HepG2 (cell line): ENCODE data around the gene IQGAP3. TPM values are rescaled to one million over a fixed set of nuclear protein-coding genes. Genes with fewer than 3 reads are reported as not detected.

Source experiments
- ATAC-seq: fragments of 200-7000 bp; cut with Tn5 transposase; 3 replicates; pipeline ENCODE4 v1.9.1; 2020; ENCODE audit warnings: mild to moderate bottlenecking, moderate library complexity
- BruUV-seq: library from RNA; stranded (reverse); fragments of 400-500 nt; replicated peaks from 2 replicates; lab custom pipeline; 2021; lab: Mats Ljungman, UMichigan
- CTCF ChIA-PET: fragments of 300-600 bp; formaldehyde crosslinking; extraction: SDS; loops from one replicate; lab custom pipeline; 2021; ENCODE audit warnings: low total read pairs, inconsistent platforms, low intra/inter-chr PET ratio; lab: Yijun Ruan, JAX
- POLR2A ChIA-PET: fragments of 350-600 bp; sonication (Branson Sonifier 250); formaldehyde crosslinking; loops from one replicate; lab custom pipeline; 2020; ENCODE audit warnings: antibody characterized with exemption, inconsistent platforms; lab: Yijun Ruan, JAX
- DNase-seq: peaks from one replicate; pipeline ENCODE4 v3.0.0-alpha.2; 2015; ENCODE audit warnings: low spot score
- FAIRE-seq: peaks from 3 replicates; lab custom pipeline; 2011; peaks lifted over from hg19 to GRCh38; lab: Jason Lieb, UNC
- H2AFZ ChIP-seq: one replicate; pipeline ENCODE4 v1.6.1; 2011; ENCODE audit warnings: low read length, inconsistent platforms
- H3K27ac ChIP-seq: fragments of 300-600 bp; 3 replicates; pipeline ENCODE4 v1.8.0; 2011; ENCODE audit warnings: mixed run types, mild to moderate bottlenecking, mixed read lengths, low read length, inconsistent platforms; ENCODE audit not compliant: insufficient read depth; ENCODE audit errors: extremely low read length
- H3K27me3 ChIP-seq, 2 experiments: fragments of 200-600 bp in 1 of 2; 2 replicates in 1 of 2; 3 replicates in 1 of 2; pipeline versions ENCODE4 v1.6.0 to v1.8.0; 2011; ENCODE audit warnings: low read length in 2 of 2, mild to moderate bottlenecking in 2 of 2, moderate library complexity in 2 of 2, inconsistent platforms in 1 of 2; ENCODE audit not compliant: insufficient read depth in 2 of 2, control insufficient read depth in 1 of 2
- H3K36me3 ChIP-seq, 2 experiments: fragments of 200-600 bp in 1 of 2; replicated peaks in 1 of 2; 2 replicates in 1 of 2; 3 replicates in 1 of 2; pipeline versions ENCODE4 v1.5.1 to v1.8.0; 2011; ENCODE audit warnings: low read length in 2 of 2, inconsistent platforms in 1 of 2; ENCODE audit not compliant: insufficient read depth in 2 of 2, control insufficient read depth in 1 of 2
- H3K4me1 ChIP-seq: 2 replicates; pipeline ENCODE4 v1.5.1; 2012; ENCODE audit warnings: low read length, inconsistent platforms; ENCODE audit not compliant: insufficient read depth
- H3K4me2 ChIP-seq: 2 replicates; pipeline ENCODE4 v1.6.0; 2011; ENCODE audit warnings: low read depth, low read length, inconsistent platforms
- H3K4me3 ChIP-seq, 3 experiments: fragments of 200-600 bp in 1 of 3; sonication (generic), shearing (Covaris generic) in 1 of 3; replicated peaks in 1 of 3; 2 replicates each; pipeline ENCODE4 v1.5.1; 2011 to 2016; ENCODE audit warnings: low read length in 3 of 3, inconsistent platforms in 2 of 3, low read depth in 2 of 3, mild to moderate bottlenecking in 2 of 3, control low read depth in 1 of 3, mixed read lengths in 1 of 3; ENCODE audit not compliant: insufficient read depth in 1 of 3
- H3K79me2 ChIP-seq: one replicate; pipeline ENCODE4 v1.6.1; 2011; ENCODE audit warnings: low read length, inconsistent platforms; ENCODE audit not compliant: insufficient read depth
- H3K9ac ChIP-seq: 2 replicates; pipeline ENCODE4 v1.6.0; 2011; ENCODE audit warnings: mild to moderate bottlenecking, low read depth, low read length, inconsistent platforms; ENCODE audit not compliant: insufficient read depth
- H3K9me3 ChIP-seq: 2 replicates; pipeline ENCODE4 v1.5.1; 2012; ENCODE audit warnings: mild to moderate bottlenecking, low read length
- H4K20me1 ChIP-seq: 2 replicates; pipeline ENCODE4 v1.6.0; 2011; ENCODE audit warnings: inconsistent platforms, mild to moderate bottlenecking, low read length, moderate library complexity; ENCODE audit not compliant: insufficient read depth
- AKAP8 ChIP-seq: sonication (generic); formaldehyde crosslinking; IDR thresholded peaks from 2 replicates; pipeline ENCODE4 v1.5.1; 2020; ENCODE audit warnings: mild to moderate bottlenecking, missing genetic modification reagents
- CREM ChIP-seq, 2 experiments: sonication (generic) in 1 of 2; formaldehyde crosslinking in 1 of 2; IDR thresholded peaks; 2 replicates each; pipeline versions ENCODE4 v1.4.0 to v1.6.1; 2016 to 2020; ENCODE audit warnings: antibody characterized with exemption in 1 of 2, mild to moderate bottlenecking in 1 of 2, missing genetic modification reagents in 1 of 2
- EP300 ChIP-seq, 3 experiments: sonication (generic) in 1 of 3; formaldehyde crosslinking in 1 of 3; IDR thresholded peaks; 2 replicates each; pipeline versions ENCODE4 v1.5.1 to v1.6.1; 2011 to 2020; ENCODE audit warnings: low read depth in 2 of 3, low read length in 2 of 3, borderline replicate concordance in 1 of 3, improper control_type of control experiment in 1 of 3, mild to moderate bottlenecking in 1 of 3, missing genetic modification reagents in 1 of 3, moderate library complexity in 1 of 3
- JUND ChIP-seq: sonication (generic); formaldehyde crosslinking; IDR thresholded peaks from 2 replicates; pipeline ENCODE4 v1.8.0; 2022; ENCODE audit warnings: mild to moderate bottlenecking, missing genetic modification reagents
- KLF6 ChIP-seq: IDR thresholded peaks from 2 replicates; pipeline ENCODE4 v1.8.0; 2016; ENCODE audit warnings: missing biosample characterization, missing genetic modification reagents
- RARG ChIP-seq: sonication (generic); formaldehyde crosslinking; IDR thresholded peaks from 2 replicates; pipeline ENCODE4 v1.4.0; 2020; ENCODE audit warnings: low read depth, mild to moderate bottlenecking, missing genetic modification reagents
- REPIN1 ChIP-seq: sonication (generic); formaldehyde crosslinking; IDR thresholded peaks from 2 replicates; pipeline ENCODE4 v1.8.0; 2022; ENCODE audit warnings: missing genetic modification reagents, low read depth, mild to moderate bottlenecking, borderline replicate concordance
- SCMH1 ChIP-seq: sonication (generic); formaldehyde crosslinking; IDR thresholded peaks from 2 replicates; pipeline ENCODE4 v1.9.0; 2021; ENCODE audit warnings: missing genetic modification reagents, mild to moderate bottlenecking, borderline replicate concordance
- STAG1 ChIP-seq: sonication (generic); formaldehyde crosslinking; IDR thresholded peaks from 2 replicates; pipeline ENCODE4 v1.4.0; 2020; ENCODE audit warnings: missing genetic modification reagents
- ZBTB34 ChIP-seq: sonication (generic); formaldehyde crosslinking; IDR thresholded peaks from 2 replicates; pipeline ENCODE4 v1.8.0; 2022; ENCODE audit warnings: mild to moderate bottlenecking, missing genetic modification reagents
- ZMYM3 ChIP-seq: sonication (generic); formaldehyde crosslinking; IDR thresholded peaks from 2 replicates; pipeline ENCODE4 v1.5.1; 2020; ENCODE audit warnings: mild to moderate bottlenecking, missing genetic modification reagents
- ZNF362 ChIP-seq: sonication (generic); formaldehyde crosslinking; IDR thresholded peaks from 2 replicates; pipeline ENCODE4 v1.4.0; 2020; ENCODE audit warnings: missing genetic modification reagents, mild to moderate bottlenecking, borderline replicate concordance
- ZNF446 ChIP-seq: sonication (generic); formaldehyde crosslinking; IDR thresholded peaks from 2 replicates; pipeline ENCODE4 v1.5.0; 2020; ENCODE audit warnings: mild to moderate bottlenecking, missing genetic modification reagents
- ZNF468 ChIP-seq: sonication (generic); formaldehyde crosslinking; IDR thresholded peaks from 2 replicates; pipeline ENCODE4 v1.8.0; 2022; ENCODE audit warnings: mild to moderate bottlenecking, moderate library complexity, missing genetic modification reagents
- ZNF562 ChIP-seq: sonication (generic); formaldehyde crosslinking; IDR thresholded peaks from 2 replicates; pipeline ENCODE4 v1.8.0; 2022; ENCODE audit warnings: missing genetic modification reagents, borderline replicate concordance
- ZNF672 ChIP-seq: sonication (generic); formaldehyde crosslinking; IDR thresholded peaks from 2 replicates; pipeline ENCODE4 v1.8.1; 2022; ENCODE audit warnings: missing genetic modification reagents
- ZNF761 ChIP-seq: sonication (generic); formaldehyde crosslinking; conservative IDR thresholded peaks from 2 replicates; pipeline ENCODE4 v1.4.0; 2020; ENCODE audit warnings: mild to moderate bottlenecking, missing genetic modification reagents
- WGBS: methylation state at CpG from one replicate; pipeline ENCODE4 v1.1.6; 2017; ENCODE audit warnings: low lambda C conversion rate; 5-methylcytosine and 5-hydroxymethylcytosine counted together
- in situ Hi-C: cut with HindIII; loops from 2 replicates; pipeline ENCODE4 v1.10.0; 2017; ENCODE audit warnings: low pct_unique_long_range_greater_than_20kb; ENCODE audit not compliant: extremely low pct_ligation_motif_present
- intact Hi-C: fragments of 100-400 bp; cut with micrococcal nuclease; formaldehyde crosslinking; loops from one replicate; pipeline ENCODE4 v1.10.0; 2022; ENCODE audit not compliant: unreplicated experiment
- polyA plus RNA-seq, 8 experiments: library from polyadenylated mRNA; depleted of rRNA in 3 of 8; stranded (reverse) in 7 of 8; unstranded in 1 of 8; fragments of >200 nt; fragmentation: Illumina TruSeq in 4 of 8; extraction: Trizol in 4 of 8; gene quantifications; 2 replicates each; pipeline versions ENCODE4 v1.2.1 to v1.2.3, GENCODE V29; 2011 to 2016; ENCODE audit warnings: low read depth in 4 of 8, missing spikeins in 1 of 8, mixed read lengths in 1 of 8; ENCODE audit not compliant: insufficient read depth in 1 of 8
- total RNA-seq, 5 experiments: library from RNA; depleted of rRNA; stranded (reverse); fragments of >200 nt; fragmentation: Illumina TruSeq; extraction: Trizol; gene quantifications; 2 replicates each; pipeline ENCODE4 v1.2.3, GENCODE V29; 2016; ENCODE audit warnings: low read depth in 1 of 5
- TF ChIP-seq, protein P1 (sequence below): sonication (generic); formaldehyde crosslinking; IDR thresholded peaks from 2 replicates; pipeline ENCODE4 v1.5.0; 2020; ENCODE audit warnings: missing genetic modification reagents, mild to moderate bottlenecking, borderline replicate concordance

IQGAP3 gene
- total and polyA plus RNA-seq, 2 of the 13 experiments (the other 11 are each of a cell fraction or from before 2014, with no cell fraction given), result 13.5 to 14.1 TPM

- no TSS peak for BruUV-seq
- Histone ChIP-seq H3K9ac (peak overlapping the region; percentile 52), H3K36me3 (no peaks in the 10 kb centered on the region), H4K20me1 (peaks cover 8% of the 10 kb centered on the region; the same call in 1 of the 2 replicates), H3K4me1 (peaks cover 53% of the 10 kb centered on the region), H2AFZ (no peak overlapping the region), H3K27ac (no peak overlapping the region), H3K9me3 (no peaks in the 10 kb centered on the region), H3K4me3 (peak overlapping the region in 2 of 3 experiments; percentile 28 to 29; a peak in 2 of 6 replicates), H3K27me3 (peaks cover 2 to 30% of the 10 kb centered on the region in 2 experiments; a peak in 4 of 5 replicates), H3K4me2 (peak overlapping the region; percentile 93), H3K79me2 (peaks cover 12% of the 10 kb centered on the region)
- FAIRE-seq (no peak), DNase-seq (no peak), ATAC-seq (no peak)
- ChIA-PET POLR2A (interaction anchor here (1.0 to 2.2 kb wide), 6 partner anchors 14 to 132 kb away, joined by 3 to 37 read pairs (median 6); no protein-coding TSS in a partner anchor), CTCF (no interaction called here)
- intact Hi-C loops (loop anchor here (2.0 to 5.0 kb wide), 2 partner anchors 33 to 78 kb away; no protein-coding TSS in a partner anchor), in situ Hi-C loops (loop anchor here (5.0 kb wide), 1 partner anchor 47 kb away; no protein-coding TSS in a partner anchor)
- 19% methylated on average over 5 of the region's 5 CpGs for WGBS
- no peak for TF ChIP-seq ZNF761
- no peak for TF ChIP-seq KLF6
- no peak for TF ChIP-seq STAG1 (CRISPR knock-in tag)
- TF ChIP-seq RARG (CRISPR knock-in tag), result no peak
- TF ChIP-seq JUND (CRISPR knock-in tag), result no peak
- no peak for TF ChIP-seq ZBTB34
- no peak for TF ChIP-seq REPIN1 (CRISPR knock-in tag)
- TF ChIP-seq CREM (IDR thresholded peaks at IDR 0.05), result no peak
- TF ChIP-seq CREM (CRISPR knock-in tag; IDR thresholded peaks at IDR 0.05), result no peak
- TF ChIP-seq ZNF362 (CRISPR knock-in tag), result no peak
- no peak for TF ChIP-seq ZNF446 (CRISPR knock-in tag)
- TF ChIP-seq, protein P1, sequence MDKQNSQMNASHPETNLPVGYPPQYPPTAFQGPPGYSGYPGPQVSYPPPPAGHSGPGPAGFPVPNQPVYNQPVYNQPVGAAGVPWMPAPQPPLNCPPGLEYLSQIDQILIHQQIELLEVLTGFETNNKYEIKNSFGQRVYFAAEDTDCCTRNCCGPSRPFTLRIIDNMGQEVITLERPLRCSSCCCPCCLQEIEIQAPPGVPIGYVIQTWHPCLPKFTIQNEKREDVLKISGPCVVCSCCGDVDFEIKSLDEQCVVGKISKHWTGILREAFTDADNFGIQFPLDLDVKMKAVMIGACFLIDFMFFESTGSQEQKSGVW, result no peak
- no peak for TF ChIP-seq ZNF672 (CRISPR knock-in tag)
- no peak for TF ChIP-seq ZMYM3 (CRISPR knock-in tag)
- no peak for TF ChIP-seq ZNF562 (CRISPR knock-in tag)
- TF ChIP-seq SCMH1 (CRISPR knock-in tag), result no peak
- no peak for TF ChIP-seq EP300 (IDR thresholded peaks at IDR 0.05; ENCODE audit: low read depth in 2 of 2, low read length in 2 of 2)
- TF ChIP-seq EP300 (CRISPR knock-in tag; IDR thresholded peaks at IDR 0.05; ENCODE audit: borderline replicate concordance), result no peak
- no peak for TF ChIP-seq ZNF468 (CRISPR knock-in tag)
- no peak for TF ChIP-seq AKAP8 (CRISPR knock-in tag)
These were observed 68.5 kb downstream of the IQGAP3 start for GRCh38 chr1:156503698-156504437.
